Osteocyte (in vitro differentiated cells): ENCODE measurements around the gene CSTB. TPM values are rescaled to one million over a fixed set of nuclear protein-coding genes. Genes with fewer than 3 reads are reported as not detected.

Experiments used
- DNase-seq: peaks from one replicate; pipeline ENCODE4 v3.0.0; 2021; ENCODE audit warnings: mixed read lengths; ENCODE audit not compliant: unreplicated experiment; ENCODE audit errors: extremely low spot score
- H3K27ac Mint-ChIP-seq: one replicate; pipeline ENCODE4 v1.8.0; 2021; ENCODE audit warnings: mild to moderate bottlenecking, mixed read lengths; ENCODE audit not compliant: unreplicated experiment
- H3K27me3 Mint-ChIP-seq: one replicate; pipeline ENCODE4 v1.8.0; 2021; ENCODE audit warnings: mixed read lengths; ENCODE audit not compliant: unreplicated experiment
- H3K36me3 Mint-ChIP-seq: one replicate; pipeline ENCODE4 v1.8.0; 2021; ENCODE audit warnings: mixed read lengths; ENCODE audit not compliant: unreplicated experiment
- H3K4me1 Mint-ChIP-seq: one replicate; pipeline ENCODE4 v1.8.0; 2021; ENCODE audit warnings: mixed read lengths; ENCODE audit not compliant: unreplicated experiment
- H3K4me3 Mint-ChIP-seq: one replicate; pipeline ENCODE4 v1.8.0; 2021; ENCODE audit warnings: mild to moderate bottlenecking, moderate library complexity, mixed read lengths; ENCODE audit not compliant: unreplicated experiment
- H3K9me3 Mint-ChIP-seq: one replicate; pipeline ENCODE4 v1.8.0; 2021; ENCODE audit warnings: mixed read lengths; ENCODE audit not compliant: unreplicated experiment
- CTCF ChIP-seq: fragments of 200-600 bp; sonication (generic); IDR thresholded peaks from 2 replicates; pipeline ENCODE4 v1.5.0; 2021; ENCODE audit warnings: antibody characterized with exemption, mild to moderate bottlenecking, moderate library complexity
- total RNA-seq: library from RNA; stranded (reverse); gene quantifications from 2 replicates; pipeline ENCODE4 v1.2.1, GENCODE V29; 2021

CSTB gene
- total RNA-seq, 1 donor from 2014 or later, result 59.1 TPM

- peaks cover 9% of the 10 kb centered on the region for H3K4me1 Mint-ChIP-seq
- no peak for DNase-seq
- H3K27me3 Mint-ChIP-seq, result no peaks in the 10 kb centered on the region
- H3K27ac Mint-ChIP-seq, result no peak overlapping the region
- no peak for TF ChIP-seq CTCF
- H3K36me3 Mint-ChIP-seq, result no peaks in the 10 kb centered on the region
- H3K9me3 Mint-ChIP-seq, result no peaks in the 10 kb centered on the region
- no peak overlapping the region for H3K4me3 Mint-ChIP-seq
These were observed 37.0 kb upstream of the CSTB start for GRCh38 chr21:43812957-43813655.

- H3K4me3 Mint-ChIP-seq, result no peak overlapping the region
- H3K4me1 Mint-ChIP-seq, result peaks cover 9% of the 10 kb centered on the region
- no peak for TF ChIP-seq CTCF
- H3K9me3 Mint-ChIP-seq, result no peaks in the 10 kb centered on the region
- H3K27me3 Mint-ChIP-seq, result no peaks in the 10 kb centered on the region
- no peak overlapping the region for H3K27ac Mint-ChIP-seq
- H3K36me3 Mint-ChIP-seq, result no peaks in the 10 kb centered on the region
- DNase-seq, result no peak
These were observed 36.2 kb upstream of the CSTB start for GRCh38 chr21:43812139-43812821.

GRCh38 chr21:43811262-43812105 is 35.4 kb upstream of the CSTB start:
- no peak for DNase-seq
- H3K4me1 Mint-ChIP-seq, result peaks cover 9% of the 10 kb centered on the region
- no peaks in the 10 kb centered on the region for H3K27me3 Mint-ChIP-seq
- TF ChIP-seq CTCF, result no peak
- H3K27ac Mint-ChIP-seq, result no peak overlapping the region
- no peak overlapping the region for H3K4me3 Mint-ChIP-seq
- no peaks in the 10 kb centered on the region for H3K36me3 Mint-ChIP-seq
- no peaks in the 10 kb centered on the region for H3K9me3 Mint-ChIP-seq

GRCh38 chr21:43810505-43811261 is 34.6 kb upstream of the CSTB start:
- Mint-ChIP-seq H3K36me3 (no peaks in the 10 kb centered on the region), H3K9me3 (no peaks in the 10 kb centered on the region), H3K4me1 (peaks cover 9% of the 10 kb centered on the region), H3K4me3 (no peak overlapping the region), H3K27ac (no peak overlapping the region), H3K27me3 (no peaks in the 10 kb centered on the region)
- peak; percentile 93 for DNase-seq
- peak; percentile 91 for TF ChIP-seq CTCF
